ENCODE data around the gene ADM2. TPM values are rescaled to one million over a fixed set of nuclear protein-coding genes. Genes with fewer than 3 reads are reported as not detected.

ADM2 gene
- total RNA-seq, 1 donor from 2014 or later: 23.0 TPM

- Histone ChIP-seq H3K4me1 (ENCODE audit: insufficient read depth, low read length) (peaks cover 31% of the 10 kb centered on the region), H3K27me3 (ENCODE audit: insufficient read depth, low read length) (peaks cover 28% of the 10 kb centered on the region), H3K27ac (ENCODE audit: low read depth, low read length) (no peak overlapping the region), H2AFZ (ENCODE audit: low read depth, low read length) (no peak overlapping the region), H3K36me3 (ENCODE audit: insufficient read depth, low read length) (no peaks in the 10 kb centered on the region), H3K9me3 (ENCODE audit: insufficient read depth, low read depth, low read length) (no peaks in the 10 kb centered on the region), H4K20me1 (ENCODE audit: insufficient read depth, low read length) (peaks cover 34% of the 10 kb centered on the region), H3K4me2 (ENCODE audit: low read length) (no peak overlapping the region), H3K9ac (ENCODE audit: low read length) (no peak overlapping the region), H3K79me2 (ENCODE audit: insufficient read depth, low read length) (peaks cover 28% of the 10 kb centered on the region), H3K4me3 (ENCODE audit: insufficient read depth, low read depth, low read length) (no peak overlapping the region)
- Mint-ChIP-seq H3K36me3 (ENCODE audit: low read depth, unreplicated experiment) (peaks cover 7% of the 10 kb centered on the region), H3K4me3 (ENCODE audit: unreplicated experiment) (peak overlapping the region; percentile 81), H3K27ac (ENCODE audit: unreplicated experiment) (peak overlapping the region; percentile 62), H3K4me1 (ENCODE audit: low read depth, unreplicated experiment) (peaks cover 4% of the 10 kb centered on the region), H3K27me3 (ENCODE audit: low read depth, unreplicated experiment) (peaks cover 6% of the 10 kb centered on the region), H3K9me3 (ENCODE audit: unreplicated experiment) (peaks cover 7% of the 10 kb centered on the region)
- FAIRE-seq (no peak), DNase-seq (ENCODE audit: low read depth) (no peak)
- TF ChIP-seq EZH2 (IDR thresholded peaks at IDR 0.05; ENCODE audit: insufficient read depth, low read length) (no peak), CTCF (IDR thresholded peaks at IDR 0.05; ENCODE audit: insufficient read depth, low read depth, low read length) (no peak)
Measured at GRCh38 chr22:50527921-50528681, 46.8 kb downstream of the ADM2 start.

- H2AFZ ChIP-seq (ENCODE audit: low read depth, low read length): no peak overlapping the region
- H3K4me3 Mint-ChIP-seq (ENCODE audit: unreplicated experiment): peak overlapping the region; percentile 81
- H3K36me3 Mint-ChIP-seq (ENCODE audit: low read depth, unreplicated experiment): peaks cover 4% of the 10 kb centered on the region
- H3K4me1 ChIP-seq (ENCODE audit: insufficient read depth, low read length): peaks cover 30% of the 10 kb centered on the region
- no peak overlapping the region for H3K9ac ChIP-seq (ENCODE audit: low read length)
- DNase-seq (ENCODE audit: low read depth) (no peak), FAIRE-seq (no peak)
- no peak overlapping the region for H3K27ac ChIP-seq (ENCODE audit: low read depth, low read length)
- H3K4me2 ChIP-seq (ENCODE audit: low read length): no peak overlapping the region
- peaks cover 9% of the 10 kb centered on the region for H3K27me3 Mint-ChIP-seq (ENCODE audit: low read depth, unreplicated experiment)
- no peaks in the 10 kb centered on the region for H3K9me3 ChIP-seq (ENCODE audit: insufficient read depth, low read depth, low read length)
- peaks cover 21% of the 10 kb centered on the region for H3K79me2 ChIP-seq (ENCODE audit: insufficient read depth, low read length)
- H4K20me1 ChIP-seq (ENCODE audit: insufficient read depth, low read length): peaks cover 26% of the 10 kb centered on the region
- peaks cover 7% of the 10 kb centered on the region for H3K9me3 Mint-ChIP-seq (ENCODE audit: unreplicated experiment)
- peaks cover 4% of the 10 kb centered on the region for H3K4me1 Mint-ChIP-seq (ENCODE audit: low read depth, unreplicated experiment)
- no peaks in the 10 kb centered on the region for H3K36me3 ChIP-seq (ENCODE audit: insufficient read depth, low read length)
- TF ChIP-seq CTCF (IDR thresholded peaks at IDR 0.05; ENCODE audit: insufficient read depth, low read depth, low read length) (no peak), EZH2 (IDR thresholded peaks at IDR 0.05; ENCODE audit: insufficient read depth, low read length) (no peak)
- H3K4me3 ChIP-seq (ENCODE audit: insufficient read depth, low read depth, low read length): no peak overlapping the region
- peak overlapping the region; percentile 26 for H3K27ac Mint-ChIP-seq (ENCODE audit: unreplicated experiment)
- H3K27me3 ChIP-seq (ENCODE audit: insufficient read depth, low read length): peaks cover 30% of the 10 kb centered on the region
Measured at GRCh38 chr22:50528682-50529415, 47.5 kb downstream of the ADM2 start.
